HepG2 (cell line): ENCODE results near the gene SCAMP3. TPM values are rescaled to one million over a fixed set of nuclear protein-coding genes. Genes with fewer than 3 reads are reported as not detected.

Source experiments
- AHR ChIP-seq: IDR thresholded peaks from 2 replicates; pipeline ENCODE4 v1.6.1; 2018; ENCODE audit warnings: missing genetic modification reagents, missing compliant biosample characterization
- ATM ChIP-seq: fragments of 450-650 bp; IDR thresholded peaks from 2 replicates; pipeline ENCODE4 v1.7.1; 2017; ENCODE audit warnings: mild to moderate bottlenecking, borderline replicate concordance
- IKZF1 ChIP-seq: fragments of 450-650 bp; IDR thresholded peaks from 2 replicates; pipeline ENCODE4 v1.7.1; 2016
- IRF2 ChIP-seq: IDR thresholded peaks from 2 replicates; pipeline ENCODE4 v1.6.1; 2018; ENCODE audit warnings: missing genetic modification reagents, missing compliant biosample characterization
- NFYB ChIP-seq: sonication (generic); formaldehyde crosslinking; IDR thresholded peaks from 2 replicates; pipeline ENCODE4 v1.4.0; 2020; ENCODE audit warnings: missing genetic modification reagents
- NR1H2 ChIP-seq: sonication (generic); formaldehyde crosslinking; IDR thresholded peaks from 2 replicates; pipeline ENCODE4 v1.8.1; 2022; ENCODE audit warnings: low read depth, missing genetic modification reagents, borderline replicate concordance
- POGZ ChIP-seq: sonication (generic); formaldehyde crosslinking; IDR thresholded peaks from 2 replicates; pipeline ENCODE4 v1.4.0; 2020; ENCODE audit warnings: mild to moderate bottlenecking, missing genetic modification reagents
- RARG ChIP-seq: sonication (generic); formaldehyde crosslinking; IDR thresholded peaks from 2 replicates; pipeline ENCODE4 v1.4.0; 2020; ENCODE audit warnings: low read depth, mild to moderate bottlenecking, missing genetic modification reagents
- SMYD3 ChIP-seq: sonication (generic); formaldehyde crosslinking; IDR thresholded peaks from 2 replicates; pipeline ENCODE4 v1.8.1; 2023; ENCODE audit warnings: mild to moderate bottlenecking, missing genetic modification reagents
- SRSF4 ChIP-seq: fragments of 200-400 bp; formaldehyde crosslinking; IDR thresholded peaks from one replicate; pipeline ENCODE4 v1.6.1; 2018; ENCODE audit warnings: mild to moderate bottlenecking, low read depth, low read length, moderate library complexity; ENCODE audit not compliant: poor library complexity, severe bottlenecking
- ZBTB42 ChIP-seq: sonication (generic); formaldehyde crosslinking; IDR thresholded peaks from 2 replicates; pipeline ENCODE4 v1.5.0; 2020; ENCODE audit warnings: mild to moderate bottlenecking, missing genetic modification reagents
- ZBTB7A ChIP-seq: sonication (generic); formaldehyde crosslinking; IDR thresholded peaks from 2 replicates; pipeline ENCODE4 v1.8.0; 2022; ENCODE audit warnings: mild to moderate bottlenecking, missing genetic modification reagents
- ZFP62 ChIP-seq: sonication (generic); formaldehyde crosslinking; IDR thresholded peaks from 2 replicates; pipeline ENCODE4 v1.4.0; 2020; ENCODE audit warnings: missing genetic modification reagents
- ZNF256 ChIP-seq: sonication (generic); formaldehyde crosslinking; conservative IDR thresholded peaks from 2 replicates; pipeline ENCODE4 v1.4.0; 2020; ENCODE audit warnings: missing genetic modification reagents
- ZNF44 ChIP-seq: sonication (generic); formaldehyde crosslinking; IDR thresholded peaks from 2 replicates; pipeline ENCODE4 v1.5.1; 2020; ENCODE audit warnings: mild to moderate bottlenecking, missing genetic modification reagents
- ZNF484 ChIP-seq: sonication (generic); formaldehyde crosslinking; IDR thresholded peaks from 2 replicates; pipeline ENCODE4 v1.5.1; 2020; ENCODE audit warnings: mild to moderate bottlenecking, low read depth, missing genetic modification reagents, borderline replicate concordance
- ZNF550 ChIP-seq: sonication (generic); formaldehyde crosslinking; IDR thresholded peaks from 2 replicates; pipeline ENCODE4 v1.4.0; 2020; ENCODE audit warnings: mild to moderate bottlenecking, missing genetic modification reagents, borderline replicate concordance
- ZNF569 ChIP-seq: sonication (generic); formaldehyde crosslinking; IDR thresholded peaks from 2 replicates; pipeline ENCODE4 v1.5.0; 2020; ENCODE audit warnings: mild to moderate bottlenecking, missing genetic modification reagents, moderate library complexity, borderline replicate concordance
- ZNF607 ChIP-seq: sonication (generic); formaldehyde crosslinking; IDR thresholded peaks from 2 replicates; pipeline ENCODE4 v1.5.1; 2020; ENCODE audit warnings: missing genetic modification reagents, mild to moderate bottlenecking, borderline replicate concordance
- ZNF879 ChIP-seq: sonication (generic); formaldehyde crosslinking; IDR thresholded peaks from 2 replicates; pipeline ENCODE4 v1.8.1; 2023; ENCODE audit warnings: missing genetic modification reagents
- polyA plus RNA-seq, 8 experiments: library from polyadenylated mRNA; depleted of rRNA in 3 of 8; stranded (reverse) in 7 of 8; unstranded in 1 of 8; fragments of >200 nt; fragmentation: Illumina TruSeq in 4 of 8; extraction: Trizol in 4 of 8; gene quantifications; 2 replicates each; pipeline versions ENCODE4 v1.2.1 to v1.2.3, GENCODE V29; 2011 to 2016; ENCODE audit warnings: low read depth in 4 of 8, missing spikeins in 1 of 8, mixed read lengths in 1 of 8; ENCODE audit not compliant: insufficient read depth in 1 of 8
- total RNA-seq, 5 experiments: library from RNA; depleted of rRNA; stranded (reverse); fragments of >200 nt; fragmentation: Illumina TruSeq; extraction: Trizol; gene quantifications; 2 replicates each; pipeline ENCODE4 v1.2.3, GENCODE V29; 2016; ENCODE audit warnings: low read depth in 1 of 5
- TF ChIP-seq, protein P1 (sequence below): sonication (generic); formaldehyde crosslinking; IDR thresholded peaks from 2 replicates; pipeline ENCODE4 v1.4.0; 2020; ENCODE audit warnings: missing genetic modification reagents, borderline replicate concordance
- TF ChIP-seq, protein P2 (sequence below): sonication (generic); formaldehyde crosslinking; IDR thresholded peaks from 2 replicates; pipeline ENCODE4 v1.9.0; 2021; ENCODE audit warnings: mild to moderate bottlenecking, missing genetic modification reagents

The SCAMP3 gene
- total and polyA plus RNA-seq, 2 of the 13 experiments (the other 11 are each of a cell fraction or from before 2014, with no cell fraction given): 46.8 to 83.3 TPM

DNA sequence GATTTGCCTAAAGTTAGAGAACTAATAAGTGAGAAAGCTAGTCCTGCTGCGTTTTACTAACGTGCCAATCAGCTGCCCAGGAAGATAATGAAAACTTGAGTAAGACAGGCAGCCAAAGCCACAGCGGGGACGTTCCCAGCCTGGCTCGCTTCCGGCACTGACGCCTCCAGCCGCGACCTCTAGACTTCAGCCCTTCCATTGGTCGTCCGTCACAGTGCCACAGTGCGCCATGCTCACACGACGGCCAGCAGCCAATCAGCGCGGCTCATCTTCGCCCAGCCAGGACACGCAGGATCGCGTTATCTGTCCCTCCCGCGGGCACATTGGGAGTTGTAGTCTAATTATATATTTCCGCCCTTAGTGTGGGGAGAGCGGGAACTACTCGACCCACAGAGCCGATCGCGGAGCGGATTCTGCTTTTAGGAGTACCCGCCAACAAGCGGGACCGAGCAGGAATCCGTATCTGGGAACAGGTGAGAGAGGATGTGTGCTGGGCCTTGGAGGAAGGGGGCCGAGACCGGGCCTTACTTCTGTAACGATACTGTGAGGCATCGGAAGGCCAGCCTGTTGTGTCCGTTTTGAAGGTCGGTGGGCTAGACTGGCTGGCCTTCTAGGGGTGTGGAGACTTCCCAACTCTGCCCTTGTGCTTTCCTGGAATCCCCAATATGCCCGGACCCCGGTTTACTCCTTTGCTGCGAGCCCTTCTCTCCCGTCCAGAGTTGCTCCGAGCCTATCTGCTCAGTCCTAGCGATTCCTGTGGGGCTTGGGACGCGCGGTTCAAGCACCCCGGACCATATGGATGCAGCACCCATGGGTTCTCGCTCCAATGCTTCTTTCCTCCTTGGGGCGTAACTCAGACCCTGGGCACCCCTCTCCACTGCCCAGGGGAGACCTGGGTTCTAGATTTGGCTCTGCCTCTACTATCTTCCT lies 46.6 kb upstream of the SCAMP3 start, which contains the start of gene FDPS (continued):
- TF ChIP-seq ZBTB42 (CRISPR knock-in tag): no peak; the same call in 1 of the 2 replicates
- TF ChIP-seq SRSF4: no peak
- TF ChIP-seq ATM: no peak
- no peak for TF ChIP-seq ZNF569 (CRISPR knock-in tag)
- TF ChIP-seq RARG (CRISPR knock-in tag): no peak
- TF ChIP-seq IRF2 (CRISPR knock-in tag): peak; percentile 88
- peak; percentile 31; the same call in 1 of the 2 replicates for TF ChIP-seq POGZ (CRISPR knock-in tag)
- TF ChIP-seq ZNF879 (CRISPR knock-in tag): no peak
- TF ChIP-seq ZNF44 (CRISPR knock-in tag): no peak
- TF ChIP-seq, protein P1, sequence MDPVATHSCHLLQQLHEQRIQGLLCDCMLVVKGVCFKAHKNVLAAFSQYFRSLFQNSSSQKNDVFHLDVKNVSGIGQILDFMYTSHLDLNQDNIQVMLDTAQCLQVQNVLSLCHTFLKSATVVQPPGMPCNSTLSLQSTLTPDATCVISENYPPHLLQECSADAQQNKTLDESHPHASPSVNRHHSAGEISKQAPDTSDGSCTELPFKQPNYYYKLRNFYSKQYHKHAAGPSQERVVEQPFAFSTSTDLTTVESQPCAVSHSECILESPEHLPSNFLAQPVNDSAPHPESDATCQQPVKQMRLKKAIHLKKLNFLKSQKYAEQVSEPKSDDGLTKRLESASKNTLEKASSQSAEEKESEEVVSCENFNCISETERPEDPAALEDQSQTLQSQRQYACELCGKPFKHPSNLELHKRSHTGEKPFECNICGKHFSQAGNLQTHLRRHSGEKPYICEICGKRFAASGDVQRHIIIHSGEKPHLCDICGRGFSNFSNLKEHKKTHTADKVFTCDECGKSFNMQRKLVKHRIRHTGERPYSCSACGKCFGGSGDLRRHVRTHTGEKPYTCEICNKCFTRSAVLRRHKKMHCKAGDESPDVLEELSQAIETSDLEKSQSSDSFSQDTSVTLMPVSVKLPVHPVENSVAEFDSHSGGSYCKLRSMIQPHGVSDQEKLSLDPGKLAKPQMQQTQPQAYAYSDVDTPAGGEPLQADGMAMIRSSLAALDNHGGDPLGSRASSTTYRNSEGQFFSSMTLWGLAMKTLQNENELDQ (CRISPR knock-in tag): 0 out of 2 replicates have a peak, but pooled peaks have one; percentile 7
- TF ChIP-seq AHR (CRISPR knock-in tag): no peak
- TF ChIP-seq NR1H2: no peak
- no peak for TF ChIP-seq SMYD3 (CRISPR knock-in tag)
- no peak for TF ChIP-seq ZNF607 (CRISPR knock-in tag)
- TF ChIP-seq ZBTB7A: no peak
- no peak for TF ChIP-seq ZNF484 (CRISPR knock-in tag)
- TF ChIP-seq, protein P2, sequence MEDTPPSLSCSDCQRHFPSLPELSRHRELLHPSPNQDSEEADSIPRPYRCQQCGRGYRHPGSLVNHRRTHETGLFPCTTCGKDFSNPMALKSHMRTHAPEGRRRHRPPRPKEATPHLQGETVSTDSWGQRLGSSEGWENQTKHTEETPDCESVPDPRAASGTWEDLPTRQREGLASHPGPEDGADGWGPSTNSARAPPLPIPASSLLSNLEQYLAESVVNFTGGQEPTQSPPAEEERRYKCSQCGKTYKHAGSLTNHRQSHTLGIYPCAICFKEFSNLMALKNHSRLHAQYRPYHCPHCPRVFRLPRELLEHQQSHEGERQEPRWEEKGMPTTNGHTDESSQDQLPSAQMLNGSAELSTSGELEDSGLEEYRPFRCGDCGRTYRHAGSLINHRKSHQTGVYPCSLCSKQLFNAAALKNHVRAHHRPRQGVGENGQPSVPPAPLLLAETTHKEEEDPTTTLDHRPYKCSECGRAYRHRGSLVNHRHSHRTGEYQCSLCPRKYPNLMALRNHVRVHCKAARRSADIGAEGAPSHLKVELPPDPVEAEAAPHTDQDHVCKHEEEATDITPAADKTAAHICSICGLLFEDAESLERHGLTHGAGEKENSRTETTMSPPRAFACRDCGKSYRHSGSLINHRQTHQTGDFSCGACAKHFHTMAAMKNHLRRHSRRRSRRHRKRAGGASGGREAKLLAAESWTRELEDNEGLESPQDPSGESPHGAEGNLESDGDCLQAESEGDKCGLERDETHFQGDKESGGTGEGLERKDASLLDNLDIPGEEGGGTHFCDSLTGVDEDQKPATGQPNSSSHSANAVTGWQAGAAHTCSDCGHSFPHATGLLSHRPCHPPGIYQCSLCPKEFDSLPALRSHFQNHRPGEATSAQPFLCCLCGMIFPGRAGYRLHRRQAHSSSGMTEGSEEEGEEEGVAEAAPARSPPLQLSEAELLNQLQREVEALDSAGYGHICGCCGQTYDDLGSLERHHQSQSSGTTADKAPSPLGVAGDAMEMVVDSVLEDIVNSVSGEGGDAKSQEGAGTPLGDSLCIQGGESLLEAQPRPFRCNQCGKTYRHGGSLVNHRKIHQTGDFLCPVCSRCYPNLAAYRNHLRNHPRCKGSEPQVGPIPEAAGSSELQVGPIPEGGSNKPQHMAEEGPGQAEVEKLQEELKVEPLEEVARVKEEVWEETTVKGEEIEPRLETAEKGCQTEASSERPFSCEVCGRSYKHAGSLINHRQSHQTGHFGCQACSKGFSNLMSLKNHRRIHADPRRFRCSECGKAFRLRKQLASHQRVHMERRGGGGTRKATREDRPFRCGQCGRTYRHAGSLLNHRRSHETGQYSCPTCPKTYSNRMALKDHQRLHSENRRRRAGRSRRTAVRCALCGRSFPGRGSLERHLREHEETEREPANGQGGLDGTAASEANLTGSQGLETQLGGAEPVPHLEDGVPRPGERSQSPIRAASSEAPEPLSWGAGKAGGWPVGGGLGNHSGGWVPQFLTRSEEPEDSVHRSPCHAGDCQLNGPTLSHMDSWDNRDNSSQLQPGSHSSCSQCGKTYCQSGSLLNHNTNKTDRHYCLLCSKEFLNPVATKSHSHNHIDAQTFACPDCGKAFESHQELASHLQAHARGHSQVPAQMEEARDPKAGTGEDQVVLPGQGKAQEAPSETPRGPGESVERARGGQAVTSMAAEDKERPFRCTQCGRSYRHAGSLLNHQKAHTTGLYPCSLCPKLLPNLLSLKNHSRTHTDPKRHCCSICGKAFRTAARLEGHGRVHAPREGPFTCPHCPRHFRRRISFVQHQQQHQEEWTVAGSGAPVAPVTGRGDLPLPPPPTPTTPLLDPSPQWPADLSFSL (CRISPR knock-in tag): no peak
- peak; percentile 97 for TF ChIP-seq NFYB
- no peak for TF ChIP-seq ZFP62
- TF ChIP-seq ZNF256 (CRISPR knock-in tag): no peak
- TF ChIP-seq IKZF1: no peak
- TF ChIP-seq ZNF550: no peak
